Adrenal gland (tissue), 5 donors: ENCODE measurements around the gene FTL.

ENCODE experiments used
- CTCF ChIP-seq, 6 experiments: fragments of 450-650 bp in 4 of 6; fragments of 200-600 bp in 2 of 6; sonication (generic) in 1 of 6; IDR thresholded peaks; 1 replicate in 5 of 6; 2 replicates in 1 of 6; pipeline versions ENCODE4 v1.5.1 to v1.8.0; 2016 to 2021; ENCODE audit warnings: antibody characterized with exemption in 6 of 6, mild to moderate bottlenecking in 2 of 6, moderate library complexity in 1 of 6
- POLR2A ChIP-seq, 2 donors: fragments of 450-650 bp; IDR thresholded peaks; one replicate each; pipeline ENCODE4 v1.6.1; 2017; ENCODE audit warnings: antibody characterized with exemption in 2 of 2, mild to moderate bottlenecking in 2 of 2, moderate library complexity in 1 of 2
- donor health status: DM: no; HTN: no; CAD: no.

GRCh38 chr19:48989701-48990291 lies 24.7 kb downstream of the FTL start:
- TF ChIP-seq CTCF (IDR thresholded peaks at IDR 0.05), result no peak
- TF ChIP-seq POLR2A (IDR thresholded peaks at IDR 0.05), result no peak
